CD14-positive monocyte (primary cell): ENCODE measurements around the gene C6orf47. TPM values are rescaled to one million over a fixed set of nuclear protein-coding genes. Genes with fewer than 3 reads are reported as not detected.

Experiments
- DNase-seq, 3 donors: peaks; one replicate each; pipeline ENCODE4 v3.0.0-alpha.2; 2011 to 2022
- H2AFZ ChIP-seq: 2 replicates; pipeline ENCODE4 v1.6.0; 2012; ENCODE audit warnings: mild to moderate bottlenecking, low read depth, low read length, inconsistent platforms; ENCODE audit not compliant: insufficient read depth, poor library complexity, severe bottlenecking
- H3K27ac ChIP-seq, 2 donors: 1 replicate in 1 of 2; 2 replicates in 1 of 2; pipeline ENCODE4 v1.5.1; 2012 to 2013; ENCODE audit warnings: low read length in 2 of 2, control low read depth in 1 of 2, inconsistent platforms in 1 of 2, low read depth in 1 of 2, mild to moderate bottlenecking in 1 of 2
- H3K27me3 ChIP-seq, 2 donors: one replicate each; pipeline versions ENCODE4 v1.6.0 to v1.6.1; 2011 to 2013; ENCODE audit warnings: low read length in 2 of 2; ENCODE audit not compliant: control insufficient read depth in 2 of 2, insufficient read depth in 2 of 2
- H3K36me3 ChIP-seq, 2 donors: replicated peaks in 1 of 2; 1 replicate in 1 of 2; 2 replicates in 1 of 2; pipeline versions ENCODE4 v1.5.1 to v1.6.1; 2012 to 2013; ENCODE audit warnings: low read length in 2 of 2, control low read depth in 1 of 2, inconsistent platforms in 1 of 2, mild to moderate bottlenecking in 1 of 2; ENCODE audit not compliant: insufficient read depth in 2 of 2, control insufficient read depth in 1 of 2
- H3K4me1 ChIP-seq, 2 donors: 1 replicate in 1 of 2; 2 replicates in 1 of 2; pipeline versions ENCODE4 v1.5.1 to v1.6.1; 2012 to 2013; ENCODE audit warnings: low read length in 2 of 2, control low read depth in 1 of 2, inconsistent platforms in 1 of 2, mild to moderate bottlenecking in 1 of 2, moderate library complexity in 1 of 2; ENCODE audit not compliant: insufficient read depth in 2 of 2, control insufficient read depth in 1 of 2
- H3K4me2 ChIP-seq: replicated peaks from 2 replicates; pipeline ENCODE3; 2012; ENCODE audit warnings: low read length, moderate library complexity, mild to moderate bottlenecking; ENCODE audit not compliant: poor library complexity, severe bottlenecking; ENCODE audit errors: extremely low read depth
- H3K4me3 ChIP-seq, 3 experiments: fragments of 200-600 bp in 1 of 3; sonication (generic) in 1 of 3; replicated peaks in 1 of 3; 1 replicate in 2 of 3; 2 replicates in 1 of 3; pipeline ENCODE4 v1.5.1; 2011 to 2013; ENCODE audit warnings: low read length in 3 of 3, mild to moderate bottlenecking in 3 of 3, control low read depth in 2 of 3, low read depth in 2 of 3, inconsistent platforms in 1 of 3, moderate library complexity in 1 of 3
- H3K79me2 ChIP-seq: 2 replicates; pipeline ENCODE4 v1.6.0; 2012; ENCODE audit warnings: mild to moderate bottlenecking, control low read depth, inconsistent platforms, low read length, moderate library complexity; ENCODE audit not compliant: insufficient read depth
- H3K9ac ChIP-seq: 2 replicates; pipeline ENCODE4 v1.6.0; 2017; ENCODE audit warnings: low read length, mild to moderate bottlenecking; ENCODE audit not compliant: insufficient read depth, poor library complexity, severe bottlenecking
- H3K9me3 ChIP-seq, 2 donors: replicated peaks in 1 of 2; 1 replicate in 1 of 2; 2 replicates in 1 of 2; pipeline versions ENCODE4 v1.5.1 to v1.6.1; 2012 to 2013; ENCODE audit warnings: low read length in 2 of 2, control low read depth in 1 of 2; ENCODE audit not compliant: control insufficient read depth in 1 of 2, insufficient read depth in 1 of 2
- H4K20me1 ChIP-seq: 2 replicates; pipeline ENCODE4 v1.6.0; 2012; ENCODE audit warnings: mild to moderate bottlenecking, low read length, control low read depth, moderate library complexity; ENCODE audit not compliant: insufficient read depth
- H3K27ac Mint-ChIP-seq, 7 donors: one replicate each; pipeline ENCODE4 v1.8.0; 2020; ENCODE audit warnings: mild to moderate bottlenecking in 7 of 7, mixed read lengths in 7 of 7, moderate library complexity in 6 of 7, inconsistent platforms in 2 of 7
- H3K27me3 Mint-ChIP-seq, 3 donors: one replicate each; pipeline ENCODE4 v1.8.0; 2021 to 2022; ENCODE audit warnings: low read depth in 3 of 3, mild to moderate bottlenecking in 3 of 3, mixed read lengths in 3 of 3, moderate library complexity in 3 of 3, inconsistent platforms in 1 of 3
- H3K36me3 Mint-ChIP-seq, 2 donors: one replicate each; pipeline ENCODE4 v1.8.0; 2020; ENCODE audit warnings: mixed read lengths in 2 of 2, inconsistent platforms in 1 of 2, mild to moderate bottlenecking in 1 of 2
- H3K4me1 Mint-ChIP-seq: one replicate; pipeline ENCODE4 v1.8.0; 2020; ENCODE audit warnings: mild to moderate bottlenecking, mixed read lengths
- H3K4me3 Mint-ChIP-seq, 2 donors: one replicate each; pipeline ENCODE4 v1.8.0; 2020; ENCODE audit warnings: mild to moderate bottlenecking in 2 of 2, mixed read lengths in 2 of 2, moderate library complexity in 1 of 2
- H3K9me3 Mint-ChIP-seq, 7 donors: one replicate each; pipeline ENCODE4 v1.8.0; 2020 to 2022; ENCODE audit warnings: mixed read lengths in 7 of 7, mild to moderate bottlenecking in 6 of 7, moderate library complexity in 6 of 7, inconsistent platforms in 2 of 7
- WGBS: methylation state at CpG from one replicate; pipeline ENCODE4 v1.1.5; 2013; ENCODE audit warnings: missing lambda C conversion rate; ENCODE audit not compliant: insufficient coverage; 5-methylcytosine and 5-hydroxymethylcytosine counted together
- intact Hi-C, 2 donors: fragments of 100-400 bp; cut with micrococcal nuclease; formaldehyde crosslinking; loops; one replicate each; pipeline versions ENCODE4 v1.15.0 to v1.15.1; 2023
- polyA plus RNA-seq, 3 donors: library from polyadenylated mRNA; depleted of rRNA in 1 of 3; unstranded in 2 of 3; stranded (reverse) in 1 of 3; fragments of 300-500 nt in 2 of 3; fragments of >200 nt in 1 of 3; fragmentation: Illumina TruSeq in 2 of 3; gene quantifications; 1 replicate in 2 of 3; 2 replicates in 1 of 3; pipeline ENCODE4 v1.2.3, GENCODE V29; 2012 to 2021
- TF ChIP-seq, protein P1 (sequence below): fragments of 200-600 bp; IDR thresholded peaks from one replicate; pipeline ENCODE4 v1.8.0; 2022; ENCODE audit warnings: antibody characterized with exemption, mild to moderate bottlenecking

C6orf47 gene
- polyA plus RNA-seq, 3 donors: 8.0 to 23.4 (median 18.1) TPM

DNA sequence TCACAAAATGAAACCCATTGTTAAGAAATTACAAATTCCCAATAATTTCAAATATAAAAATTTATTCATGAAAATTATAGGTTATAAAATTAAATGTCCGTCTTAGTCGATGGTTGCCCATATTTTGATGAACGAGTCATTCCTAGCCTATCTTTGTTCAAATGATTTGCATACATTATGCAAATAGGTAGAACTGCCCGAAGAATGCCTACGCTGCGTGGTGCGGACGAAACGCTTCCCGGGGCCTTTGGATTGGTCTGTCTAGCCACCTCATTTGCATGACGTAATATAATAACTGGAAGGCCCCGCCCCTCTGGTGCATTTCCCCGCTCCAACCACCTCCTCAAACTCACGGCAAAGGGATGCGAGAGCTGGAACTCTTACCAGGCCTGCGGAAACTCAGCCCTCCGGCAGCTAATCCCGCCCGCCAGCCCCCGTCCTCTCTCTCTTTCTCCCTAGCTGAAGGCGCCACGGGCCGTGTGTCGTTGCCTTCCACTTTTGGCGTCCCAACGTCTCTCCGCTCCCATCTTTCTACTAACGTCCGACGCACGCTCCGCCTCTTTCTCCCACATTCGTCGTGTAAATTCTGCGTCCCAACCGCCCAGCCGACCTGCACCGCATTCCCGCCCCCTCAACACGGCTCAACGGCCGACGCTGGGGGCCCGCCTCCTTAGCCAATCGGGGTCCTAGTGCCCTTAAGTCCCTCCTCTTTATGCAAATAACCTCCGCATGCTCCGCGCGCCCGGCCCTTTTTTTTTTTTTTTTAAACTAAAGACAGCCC, 40.6 kb downstream of the C6orf47 start:
- no peaks in the 10 kb centered on the region for H3K27me3 ChIP-seq
- peaks cover 49 to 63% of the 10 kb centered on the region in 2 donors for H3K4me1 ChIP-seq
- peaks cover 24% of the 10 kb centered on the region for H4K20me1 ChIP-seq
- no peaks in the 10 kb centered on the region for H3K9me3 ChIP-seq
- H3K9ac ChIP-seq: peak overlapping the region; percentile 93
- H3K4me2 ChIP-seq: peak overlapping the region; percentile 95
- peak overlapping the region; percentile 76 for H2AFZ ChIP-seq
- H3K79me2 ChIP-seq: peaks cover 88% of the 10 kb centered on the region
- intact Hi-C loops: loop anchor here (2.0 to 5.0 kb wide), 2 partner anchors 33 to 47 kb away; partner anchors contain the start of genes BAG6 (in 2 of the 2), CSNK2B (in 1 of the 2) and LY6G5B (in 1 of the 2)
- H3K27me3 Mint-ChIP-seq: peaks cover 0 to 1% (median 0%) of the 10 kb centered on the region in 3 donors
- peak overlapping the region; percentile 89 to 96 for H3K4me3 Mint-ChIP-seq
- peaks cover 0 to 1% (median 0%) of the 10 kb centered on the region in 7 donors for H3K9me3 Mint-ChIP-seq
- peak overlapping the region; percentile 95 to 99 for H3K27ac ChIP-seq
- peak overlapping the region; percentile 98 to 100 (median 100) for H3K27ac Mint-ChIP-seq
- peak overlapping the region; percentile 79 to 97 (median 87) for H3K4me3 ChIP-seq
- under 1% methylated on average over 40 of the region's 50 CpGs for WGBS
- H3K36me3 Mint-ChIP-seq: peaks cover 28 to 45% of the 10 kb centered on the region in 2 donors
- DNase-seq: peak; percentile 96 to 99 (median 98)
- H3K4me1 Mint-ChIP-seq: peaks cover 60% of the 10 kb centered on the region
- peaks cover 19 to 31% of the 10 kb centered on the region in 2 donors for H3K36me3 ChIP-seq
- TF ChIP-seq, protein P1, sequence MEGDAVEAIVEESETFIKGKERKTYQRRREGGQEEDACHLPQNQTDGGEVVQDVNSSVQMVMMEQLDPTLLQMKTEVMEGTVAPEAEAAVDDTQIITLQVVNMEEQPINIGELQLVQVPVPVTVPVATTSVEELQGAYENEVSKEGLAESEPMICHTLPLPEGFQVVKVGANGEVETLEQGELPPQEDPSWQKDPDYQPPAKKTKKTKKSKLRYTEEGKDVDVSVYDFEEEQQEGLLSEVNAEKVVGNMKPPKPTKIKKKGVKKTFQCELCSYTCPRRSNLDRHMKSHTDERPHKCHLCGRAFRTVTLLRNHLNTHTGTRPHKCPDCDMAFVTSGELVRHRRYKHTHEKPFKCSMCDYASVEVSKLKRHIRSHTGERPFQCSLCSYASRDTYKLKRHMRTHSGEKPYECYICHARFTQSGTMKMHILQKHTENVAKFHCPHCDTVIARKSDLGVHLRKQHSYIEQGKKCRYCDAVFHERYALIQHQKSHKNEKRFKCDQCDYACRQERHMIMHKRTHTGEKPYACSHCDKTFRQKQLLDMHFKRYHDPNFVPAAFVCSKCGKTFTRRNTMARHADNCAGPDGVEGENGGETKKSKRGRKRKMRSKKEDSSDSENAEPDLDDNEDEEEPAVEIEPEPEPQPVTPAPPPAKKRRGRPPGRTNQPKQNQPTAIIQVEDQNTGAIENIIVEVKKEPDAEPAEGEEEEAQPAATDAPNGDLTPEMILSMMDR: no peak

DNA sequence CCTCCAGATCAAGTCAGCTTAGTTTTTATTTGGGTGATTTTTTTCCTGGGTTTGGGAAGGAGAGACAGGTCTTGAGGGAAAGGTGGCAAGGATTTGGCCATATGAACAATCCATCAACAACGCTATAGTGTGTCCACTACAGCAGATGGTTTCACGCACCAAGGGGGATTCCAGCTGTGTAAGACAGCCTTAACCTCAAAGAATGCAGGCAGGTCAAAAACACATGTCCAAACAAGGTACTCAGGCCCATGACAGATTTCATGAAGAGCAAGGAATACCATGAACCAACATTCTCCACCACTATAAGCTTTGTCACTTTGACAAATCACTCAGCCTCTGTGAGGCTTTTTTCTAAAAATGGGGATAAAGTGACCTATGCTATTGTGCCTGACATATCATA, 43.6 kb downstream of the C6orf47 start:
- Histone ChIP-seq H3K36me3 (peaks cover 4 to 11% of the 10 kb centered on the region in 2 donors), H3K4me1 (peaks cover 54 to 71% of the 10 kb centered on the region in 2 donors), H3K9me3 (no peaks in the 10 kb centered on the region), H3K27me3 (no peaks in the 10 kb centered on the region), H4K20me1 (peaks cover 10% of the 10 kb centered on the region), H3K9ac (no peak overlapping the region), H2AFZ (no peak overlapping the region), H3K4me2 (peak overlapping the region; percentile 99), H3K4me3 (peak overlapping the region in 1 of 3 experiments; percentile 99), H3K27ac (peak overlapping the region in 1 of 2 donors; percentile 86), H3K79me2 (peaks cover 61% of the 10 kb centered on the region)
- DNase-seq: no peak
- WGBS: 83% methylated on average over 1 of the region's 2 CpGs
- Mint-ChIP-seq H3K27me3 (no peaks in the 10 kb centered on the region), H3K4me3 (peak overlapping the region; percentile 91 to 96), H3K36me3 (peaks cover 12 to 25% of the 10 kb centered on the region in 2 donors), H3K4me1 (peaks cover 65% of the 10 kb centered on the region), H3K27ac (peak overlapping the region in 6 of 7 donors; percentile 81 to 96 (median 94)), H3K9me3 (peaks cover 0 to 1% (median 0%) of the 10 kb centered on the region in 7 donors)
- TF ChIP-seq, protein P1: no peak
- intact Hi-C loops: no loop called here
